Caco-2 (cell line): ENCODE results near the gene SLC6A17. TPM values are rescaled to one million over a fixed set of nuclear protein-coding genes. Genes with fewer than 3 reads are reported as not detected.

Experiments
- BruUV-seq: library from RNA; stranded (reverse); fragments of 400-500 nt; replicated peaks from 2 replicates; lab custom pipeline; 2021; lab: Mats Ljungman, UMichigan
- CTCF ChIA-PET: fragments of 300-600 bp; sonication (Branson Sonifier 250); formaldehyde crosslinking; loops from one replicate; lab custom pipeline; 2022; ENCODE audit warnings: antibody characterized with exemption; lab: Charles Lee
- POLR2A ChIA-PET: fragments of 300-600 bp; sonication (Branson Sonifier 250); formaldehyde crosslinking; loops from one replicate; lab custom pipeline; 2022; ENCODE audit warnings: antibody characterized with exemption; lab: Charles Lee
- DNase-seq, 2 experiments: peaks; one replicate each; pipeline versions ENCODE4 v3.0.0 to v3.0.0-alpha.2; 2020 to 2022
- H3K27me3 ChIP-seq: replicated peaks from 2 replicates; pipeline ENCODE4 v1.6.0; 2011; ENCODE audit warnings: low read length; ENCODE audit not compliant: control insufficient read depth, insufficient read depth
- H3K36me3 ChIP-seq: 2 replicates; pipeline ENCODE4 v1.5.1; 2011; ENCODE audit warnings: low read length; ENCODE audit not compliant: control insufficient read depth, insufficient read depth
- H3K4me1 ChIP-seq: fragments of 250-450 bp; sonication (Bioruptor Pico); 2 replicates; pipeline ENCODE4 v1.5.1; 2020; ENCODE audit warnings: mild to moderate bottlenecking
- H3K4me3 ChIP-seq: 2 replicates; pipeline ENCODE4 v1.5.1; 2011; ENCODE audit warnings: low read depth, mild to moderate bottlenecking, control low read depth, low read length
- H3K9me3 ChIP-seq: fragments of 250-450 bp; sonication (Bioruptor Pico); 2 replicates; pipeline ENCODE4 v1.5.1; 2020; ENCODE audit warnings: mild to moderate bottlenecking, moderate library complexity
- H3K27ac Mint-ChIP-seq: one replicate; pipeline ENCODE4 v1.8.0; 2022; ENCODE audit warnings: mixed read lengths; ENCODE audit not compliant: unreplicated experiment
- H3K27me3 Mint-ChIP-seq: one replicate; pipeline ENCODE4 v1.8.0; 2022; ENCODE audit warnings: mixed read lengths; ENCODE audit not compliant: insufficient read depth, unreplicated experiment
- H3K36me3 Mint-ChIP-seq: one replicate; pipeline ENCODE4 v1.8.0; 2022; ENCODE audit warnings: mild to moderate bottlenecking, mixed read lengths; ENCODE audit not compliant: insufficient read depth, unreplicated experiment
- H3K4me1 Mint-ChIP-seq: one replicate; pipeline ENCODE4 v1.8.0; 2022; ENCODE audit warnings: low read depth, mixed read lengths; ENCODE audit not compliant: unreplicated experiment
- H3K4me3 Mint-ChIP-seq: one replicate; pipeline ENCODE4 v1.8.0; 2022; ENCODE audit warnings: mild to moderate bottlenecking, moderate library complexity, mixed read lengths; ENCODE audit not compliant: unreplicated experiment
- H3K9me3 Mint-ChIP-seq: one replicate; pipeline ENCODE4 v1.8.0; 2022; ENCODE audit warnings: mixed read lengths; ENCODE audit not compliant: unreplicated experiment
- intact Hi-C: fragments of 100-400 bp; cut with micrococcal nuclease; formaldehyde crosslinking; loops from one replicate; pipeline ENCODE4 v1.10.0; 2022; ENCODE audit not compliant: unreplicated experiment
- total RNA-seq: library from RNA; stranded (reverse); gene quantifications from 2 replicates; pipeline ENCODE4 v1.2.3, GENCODE V29; 2022
- TF ChIP-seq, protein P1 (sequence below), 2 experiments: fragments of 200-600 bp in 1 of 2; IDR thresholded peaks; 1 replicate in 1 of 2; 2 replicates in 1 of 2; pipeline versions ENCODE4 v1.5.1 to v1.8.0; 2011 to 2022; ENCODE audit warnings: antibody characterized with exemption in 1 of 2, control low read depth in 1 of 2, inconsistent platforms in 1 of 2, low read depth in 1 of 2, low read length in 1 of 2, mild to moderate bottlenecking in 1 of 2, moderate library complexity in 1 of 2; ENCODE audit not compliant: insufficient read depth in 1 of 2, severe bottlenecking in 1 of 2, unreplicated experiment in 1 of 2

Gene SLC6A17
- total RNA-seq, 1 experiment from 2014 or later: not detected

DNA sequence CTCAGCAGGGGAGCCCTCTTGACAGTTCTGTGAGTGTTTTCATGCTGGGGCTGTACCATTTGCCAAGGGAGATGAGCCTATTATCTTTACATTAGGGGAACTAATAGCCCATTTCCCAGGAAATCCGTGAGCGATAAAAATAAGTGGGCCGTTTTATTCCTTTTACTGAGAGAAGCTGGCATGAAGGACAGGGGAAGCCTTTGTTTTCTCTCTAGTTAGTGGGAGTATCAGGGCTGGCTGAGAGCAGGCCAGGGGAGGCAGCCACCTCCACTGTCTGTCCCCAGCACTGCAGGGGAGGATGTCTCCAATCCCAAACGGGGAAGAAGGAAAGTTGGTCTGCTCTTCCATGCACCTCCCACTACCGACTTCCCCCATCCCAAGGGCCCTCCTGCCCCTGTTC is 35.5 kb upstream of the SLC6A17 start:
- no peaks in the 10 kb centered on the region for H3K27me3 ChIP-seq
- peaks cover 4% of the 10 kb centered on the region for H3K36me3 Mint-ChIP-seq
- H3K4me1 ChIP-seq: no peaks in the 10 kb centered on the region
- H3K36me3 ChIP-seq: no peaks in the 10 kb centered on the region
- H3K4me1 Mint-ChIP-seq: peaks cover 4% of the 10 kb centered on the region
- no peak overlapping the region for H3K4me3 Mint-ChIP-seq
- no peaks in the 10 kb centered on the region for H3K9me3 ChIP-seq
- BruUV-seq: no TSS peak
- ChIA-PET POLR2A (no interaction called here), CTCF (interaction anchor here (1.0 kb wide), 1 partner anchor 27 kb away, joined by 3 read pairs; no protein-coding TSS in a partner anchor)
- TF ChIP-seq, protein P1, sequence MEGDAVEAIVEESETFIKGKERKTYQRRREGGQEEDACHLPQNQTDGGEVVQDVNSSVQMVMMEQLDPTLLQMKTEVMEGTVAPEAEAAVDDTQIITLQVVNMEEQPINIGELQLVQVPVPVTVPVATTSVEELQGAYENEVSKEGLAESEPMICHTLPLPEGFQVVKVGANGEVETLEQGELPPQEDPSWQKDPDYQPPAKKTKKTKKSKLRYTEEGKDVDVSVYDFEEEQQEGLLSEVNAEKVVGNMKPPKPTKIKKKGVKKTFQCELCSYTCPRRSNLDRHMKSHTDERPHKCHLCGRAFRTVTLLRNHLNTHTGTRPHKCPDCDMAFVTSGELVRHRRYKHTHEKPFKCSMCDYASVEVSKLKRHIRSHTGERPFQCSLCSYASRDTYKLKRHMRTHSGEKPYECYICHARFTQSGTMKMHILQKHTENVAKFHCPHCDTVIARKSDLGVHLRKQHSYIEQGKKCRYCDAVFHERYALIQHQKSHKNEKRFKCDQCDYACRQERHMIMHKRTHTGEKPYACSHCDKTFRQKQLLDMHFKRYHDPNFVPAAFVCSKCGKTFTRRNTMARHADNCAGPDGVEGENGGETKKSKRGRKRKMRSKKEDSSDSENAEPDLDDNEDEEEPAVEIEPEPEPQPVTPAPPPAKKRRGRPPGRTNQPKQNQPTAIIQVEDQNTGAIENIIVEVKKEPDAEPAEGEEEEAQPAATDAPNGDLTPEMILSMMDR (IDR thresholded peaks at IDR 0.05; ENCODE audit: insufficient read depth in 1 of 2, low read depth in 1 of 2, low read length in 1 of 2, severe bottlenecking in 1 of 2, unreplicated experiment in 1 of 2): no peak
- intact Hi-C loops: no loop called here
- no peak for DNase-seq
- no peak overlapping the region for H3K27ac Mint-ChIP-seq
- no peak overlapping the region for H3K4me3 ChIP-seq
- H3K9me3 Mint-ChIP-seq: no peaks in the 10 kb centered on the region
- H3K27me3 Mint-ChIP-seq: peaks cover under 1% of the 10 kb centered on the region

DNA sequence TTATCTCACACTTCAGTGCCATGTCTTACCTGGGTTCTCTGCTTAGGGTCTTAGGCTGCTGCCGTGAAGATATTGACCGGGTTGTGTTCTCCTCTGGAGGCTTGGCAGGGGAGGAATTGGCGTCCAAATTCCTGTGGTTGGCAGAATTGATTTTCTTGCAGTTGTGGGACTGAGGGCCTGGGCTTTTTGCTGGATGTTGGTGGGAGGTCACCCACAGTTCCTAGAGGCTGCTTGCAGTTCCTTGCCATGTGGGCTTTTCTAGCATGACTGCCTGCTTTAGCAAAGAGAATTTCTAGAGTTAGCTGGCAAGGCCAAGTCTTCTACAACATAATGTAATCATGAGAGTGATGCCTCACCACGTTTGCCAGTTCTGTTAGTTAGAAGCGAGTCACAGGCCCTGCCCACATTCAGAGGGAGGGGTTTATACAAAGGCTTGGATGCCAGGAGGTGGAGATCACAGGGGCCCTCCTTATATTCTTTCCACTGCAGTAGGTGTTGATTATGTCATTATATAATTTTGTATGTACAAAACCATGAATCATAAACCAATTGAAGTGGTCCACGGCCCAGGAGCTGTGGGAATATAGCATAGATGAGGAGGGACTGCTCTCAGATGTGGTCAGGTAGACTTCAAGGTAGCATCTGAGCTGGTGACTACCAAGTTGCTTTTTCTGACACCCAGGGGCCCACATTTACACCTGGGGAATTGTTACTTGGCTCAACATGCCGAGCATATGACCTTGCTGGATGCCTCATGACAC is 31.5 kb upstream of the SLC6A17 start:
- Mint-ChIP-seq H3K4me1 (peaks cover 4% of the 10 kb centered on the region), H3K27ac (no peak overlapping the region)

DNA sequence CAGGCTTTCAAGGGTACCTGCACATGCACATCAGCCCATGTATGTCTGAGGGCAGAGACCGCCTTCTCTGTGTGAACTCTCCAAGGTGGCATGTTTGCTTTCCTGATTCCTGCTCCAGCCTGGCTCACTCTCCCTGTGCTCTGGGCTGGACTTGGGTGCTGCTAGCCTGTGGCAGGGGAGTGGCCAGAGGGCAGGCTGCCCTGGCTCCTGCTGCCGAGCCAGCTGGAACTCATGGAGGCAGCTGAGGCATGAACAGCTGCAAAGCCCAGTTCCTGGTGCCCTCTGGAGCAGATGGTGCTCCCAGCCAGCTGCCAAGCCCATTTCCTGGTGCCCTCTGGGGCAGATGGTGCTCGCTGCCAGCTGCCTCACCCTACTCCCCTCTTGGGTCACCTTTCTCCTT is 30.5 kb upstream of the SLC6A17 start:
- Mint-ChIP-seq H3K4me3 (no peak overlapping the region), H3K4me1 (peaks cover 4% of the 10 kb centered on the region), H3K9me3 (no peaks in the 10 kb centered on the region), H3K36me3 (peaks cover 4% of the 10 kb centered on the region), H3K27ac (no peak overlapping the region), H3K27me3 (no peaks in the 10 kb centered on the region)
- no peaks in the 10 kb centered on the region for H3K36me3 ChIP-seq
- TF ChIP-seq, protein P1 (IDR thresholded peaks at IDR 0.05; ENCODE audit: insufficient read depth in 1 of 2, low read depth in 1 of 2, low read length in 1 of 2, severe bottlenecking in 1 of 2, unreplicated experiment in 1 of 2): no peak
- no peak overlapping the region for H3K4me3 ChIP-seq
- CTCF ChIA-PET: no interaction called here
- DNase-seq: no peak
- no peaks in the 10 kb centered on the region for H3K27me3 ChIP-seq
- POLR2A ChIA-PET: no interaction called here
- H3K4me1 ChIP-seq: no peaks in the 10 kb centered on the region
- BruUV-seq: no TSS peak
- H3K9me3 ChIP-seq: no peaks in the 10 kb centered on the region
- intact Hi-C loops: no loop called here

More for the DNA sequence above, 31.5 kb upstream of the SLC6A17 start:
- intact Hi-C loops: no loop called here
- POLR2A ChIA-PET: no interaction called here
- H3K9me3 Mint-ChIP-seq: no peaks in the 10 kb centered on the region
- no peaks in the 10 kb centered on the region for H3K36me3 ChIP-seq
- H3K4me1 ChIP-seq: no peaks in the 10 kb centered on the region
- peaks cover 4% of the 10 kb centered on the region for H3K36me3 Mint-ChIP-seq
- no peaks in the 10 kb centered on the region for H3K9me3 ChIP-seq
- H3K4me3 ChIP-seq: no peak overlapping the region
- no peak for DNase-seq
- H3K27me3 ChIP-seq: no peaks in the 10 kb centered on the region
- BruUV-seq: no TSS peak
- CTCF ChIA-PET: no interaction called here
- TF ChIP-seq, protein P1 (IDR thresholded peaks at IDR 0.05; ENCODE audit: insufficient read depth in 1 of 2, low read depth in 1 of 2, low read length in 1 of 2, severe bottlenecking in 1 of 2, unreplicated experiment in 1 of 2): no peak
- H3K27me3 Mint-ChIP-seq: no peaks in the 10 kb centered on the region
- no peak overlapping the region for H3K4me3 Mint-ChIP-seq
